HEK293 (cell line): ENCODE results near the gene PRIMA1.

Experiments used
- CTCF ChIA-PET: fragments of 350-600 bp; formaldehyde crosslinking; extraction: SDS; loops from one replicate; lab custom pipeline; 2021; ENCODE audit warnings: antibody characterized with exemption; lab: Yijun Ruan, JAX
- POLR2A ChIA-PET: fragments of 300-600 bp; formaldehyde crosslinking; extraction: SDS; loops from one replicate; lab custom pipeline; 2020; ENCODE audit warnings: antibody characterized with exemption, inconsistent platforms; lab: Yijun Ruan, JAX
- H3K27ac ChIP-seq: fragments of 200-500 bp; sonication (Bioruptor generic); 2 replicates; pipeline ENCODE4 v1.5.1; 2014; ENCODE audit warnings: low read depth, low read length, control low read depth, inconsistent platforms; ENCODE audit errors: extremely low read depth
- H3K36me3 ChIP-seq, 2 experiments: fragments of 200-500 bp in 1 of 2; sonication (Bioruptor generic) in 1 of 2; 1 replicate in 1 of 2; 2 replicates in 1 of 2; pipeline ENCODE4 v1.5.1; 2014 to 2017; ENCODE audit warnings: inconsistent platforms in 2 of 2, low read length in 2 of 2; ENCODE audit not compliant: control insufficient read depth in 2 of 2, insufficient read depth in 1 of 2
- H3K4me1 ChIP-seq: fragments of 200-500 bp; sonication (Bioruptor generic); 2 replicates; pipeline ENCODE4 v1.5.1; 2014; ENCODE audit warnings: mild to moderate bottlenecking, low read length, inconsistent platforms; ENCODE audit not compliant: control insufficient read depth, insufficient read depth
- H3K4me3 ChIP-seq: 2 replicates; pipeline ENCODE4 v1.5.1; 2011; ENCODE audit warnings: low read depth, mild to moderate bottlenecking, control low read depth, low read length, moderate library complexity
- H3K9me3 ChIP-seq: fragments of 200-500 bp; sonication (Bioruptor generic); 2 replicates; pipeline ENCODE4 v1.5.1; 2014; ENCODE audit warnings: low read depth, low read length, inconsistent platforms; ENCODE audit not compliant: control insufficient read depth, insufficient read depth
- BCL11B ChIP-seq: fragments of 450-650 bp; formaldehyde crosslinking; IDR thresholded peaks from 2 replicates; pipeline ENCODE4 v1.5.1; 2016; ENCODE audit warnings: low read depth, missing biosample characterization, missing genetic modification characterization
- CTCF ChIP-seq: fragments of 450-650 bp; formaldehyde crosslinking; IDR thresholded peaks from 2 replicates; pipeline ENCODE4 v1.5.1; 2016; ENCODE audit warnings: missing biosample characterization, missing genetic modification characterization
- EGR2 ChIP-seq: fragments of 450-650 bp; formaldehyde crosslinking; IDR thresholded peaks from 2 replicates; pipeline ENCODE4 v1.5.1; 2016; ENCODE audit warnings: low read depth, missing biosample characterization, missing genetic modification characterization
- INSM2 ChIP-seq: fragments of 450-650 bp; formaldehyde crosslinking; IDR thresholded peaks from 2 replicates; pipeline ENCODE4 v1.5.1; 2016; ENCODE audit warnings: missing biosample characterization, missing genetic modification characterization
- KLF7 ChIP-seq: fragments of 450-650 bp; formaldehyde crosslinking; IDR thresholded peaks from 2 replicates; pipeline ENCODE4 v1.5.1; 2016; ENCODE audit warnings: missing biosample characterization, missing genetic modification characterization, borderline replicate concordance
- REST ChIP-seq: fragments of 450-650 bp; formaldehyde crosslinking; IDR thresholded peaks from 2 replicates; pipeline ENCODE4 v1.5.1; 2016; ENCODE audit warnings: missing biosample characterization, missing genetic modification characterization
- SP3 ChIP-seq: fragments of 450-650 bp; formaldehyde crosslinking; IDR thresholded peaks from 2 replicates; pipeline ENCODE4 v1.5.1; 2016; ENCODE audit warnings: missing biosample characterization, missing genetic modification characterization
- WT1 ChIP-seq: fragments of 450-650 bp; formaldehyde crosslinking; IDR thresholded peaks from 2 replicates; pipeline ENCODE4 v1.5.1; 2016; ENCODE audit warnings: missing biosample characterization, missing genetic modification characterization
- ZBTB26 ChIP-seq: fragments of 450-650 bp; formaldehyde crosslinking; optimal IDR thresholded peaks from 2 replicates; pipeline ENCODE3; 2016; ENCODE audit warnings: missing biosample characterization, mild to moderate bottlenecking, missing genetic modification characterization
- ZBTB7A ChIP-seq: fragments of 450-650 bp; formaldehyde crosslinking; IDR thresholded peaks from 2 replicates; pipeline ENCODE4 v1.5.1; 2016; ENCODE audit warnings: low read depth, missing biosample characterization, missing genetic modification characterization
- ZFP69B ChIP-seq: fragments of 450-650 bp; formaldehyde crosslinking; IDR thresholded peaks from 2 replicates; pipeline ENCODE4 v1.5.1; 2016; ENCODE audit warnings: missing biosample characterization, missing genetic modification characterization
- ZNF10 ChIP-seq: fragments of 450-650 bp; formaldehyde crosslinking; IDR thresholded peaks from 2 replicates; pipeline ENCODE4 v1.5.1; 2017; ENCODE audit warnings: missing biosample characterization, missing genetic modification characterization
- ZNF155 ChIP-seq: fragments of 450-650 bp; formaldehyde crosslinking; IDR thresholded peaks from 2 replicates; pipeline ENCODE4 v1.5.1; 2016; ENCODE audit warnings: missing biosample characterization, missing genetic modification characterization
- ZNF184 ChIP-seq: fragments of 450-650 bp; IDR thresholded peaks from 2 replicates; pipeline ENCODE4 v1.5.1; 2018; ENCODE audit warnings: missing biosample characterization, mild to moderate bottlenecking, missing genetic modification characterization
- ZNF366 ChIP-seq: fragments of 450-650 bp; formaldehyde crosslinking; conservative IDR thresholded peaks from 2 replicates; pipeline ENCODE4 v1.5.1; 2016; ENCODE audit warnings: missing biosample characterization, missing genetic modification characterization
- ZNF404 ChIP-seq: fragments of 450-650 bp; formaldehyde crosslinking; IDR thresholded peaks from 2 replicates; pipeline ENCODE4 v1.5.1; 2017; ENCODE audit warnings: missing biosample characterization, missing genetic modification characterization
- ZNF473 ChIP-seq: fragments of 450-650 bp; formaldehyde crosslinking; IDR thresholded peaks from 2 replicates; pipeline ENCODE4 v1.5.1; 2017; ENCODE audit warnings: missing biosample characterization, missing genetic modification characterization
- ZNF513 ChIP-seq: fragments of 450-650 bp; IDR thresholded peaks from 2 replicates; pipeline ENCODE4 v1.5.1; 2018; ENCODE audit warnings: missing biosample characterization, missing genetic modification characterization
- ZNF529 ChIP-seq: fragments of 450-650 bp; formaldehyde crosslinking; IDR thresholded peaks from 2 replicates; pipeline ENCODE4 v1.5.1; 2017; ENCODE audit warnings: missing genetic modification characterization, missing biosample characterization; ENCODE audit not compliant: insufficient replicate concordance
- ZNF610 ChIP-seq: fragments of 450-650 bp; formaldehyde crosslinking; IDR thresholded peaks from 2 replicates; pipeline ENCODE4 v1.5.1; 2016; ENCODE audit warnings: missing biosample characterization, missing genetic modification characterization, borderline replicate concordance
- ZNF629 ChIP-seq: fragments of 450-650 bp; formaldehyde crosslinking; IDR thresholded peaks from 2 replicates; pipeline ENCODE4 v1.5.1; 2017; ENCODE audit warnings: missing biosample characterization, missing genetic modification characterization
- ZNF776 ChIP-seq: fragments of 450-650 bp; formaldehyde crosslinking; IDR thresholded peaks from 2 replicates; pipeline ENCODE4 v1.5.0; 2017; ENCODE audit warnings: missing biosample characterization, missing genetic modification characterization, borderline replicate concordance

Gene PRIMA1

GRCh38 chr14:93757206-93757605 lies 31.1 kb downstream of the PRIMA1 start (continued):
- no peak for TF ChIP-seq REST
- TF ChIP-seq ZBTB7A (tag by site-specific recombination) = no peak
- no peak for TF ChIP-seq ZNF404
- TF ChIP-seq ZNF366 = no peak

- TF ChIP-seq ZFP69B (tag by site-specific recombination) (no peak), WT1 (tag by site-specific recombination) (no peak), ZNF184 (tag by site-specific recombination) (no peak), CTCF (tag by site-specific recombination) (no peak), EGR2 (tag by site-specific recombination) (no peak), KLF7 (tag by site-specific recombination) (no peak), ZNF513 (no peak), ZBTB26 (tag by site-specific recombination) (no peak), ZNF10 (tag by site-specific recombination) (no peak), ZNF473 (tag by site-specific recombination) (no peak), INSM2 (tag by site-specific recombination) (no peak), ZNF155 (tag by site-specific recombination) (no peak), BCL11B (no peak), ZNF629 (tag by site-specific recombination) (no peak), ZNF529 (tag by site-specific recombination) (no peak), ZNF610 (tag by site-specific recombination) (no peak), SP3 (tag by site-specific recombination) (no peak), ZNF776 (tag by site-specific recombination) (no peak)
- H3K4me1 ChIP-seq = no peaks in the 10 kb centered on the region
- no peak overlapping the region for H3K27ac ChIP-seq
- no peaks in the 10 kb centered on the region for H3K9me3 ChIP-seq
- POLR2A ChIA-PET = no interaction called here
- no peaks in the 10 kb centered on the region for H3K36me3 ChIP-seq
- CTCF ChIA-PET = no interaction called here
- no peak overlapping the region for H3K4me3 ChIP-seq
Measured at GRCh38 chr14:93753647-93754046, 34.6 kb downstream of the PRIMA1 start.
